Fibroblast of mammary gland (primary cell): ENCODE measurements around the gene SZT2.
A peak's percentile ranks its signal among the peaks of the same experiment; 100 is the strongest.

Experiments
- DNase-seq: peaks from one replicate; pipeline ENCODE4 v3.0.0-alpha.2; 2010; ENCODE audit warnings: low read depth
- H3K4me3 ChIP-seq: 2 replicates; pipeline ENCODE4 v1.5.1; 2011; ENCODE audit warnings: low read depth, mild to moderate bottlenecking, low read length, moderate library complexity; ENCODE audit not compliant: control insufficient read depth
- CTCF ChIP-seq: conservative IDR thresholded peaks from 2 replicates; pipeline ENCODE4 v1.5.1; 2011; ENCODE audit warnings: low read depth, low read length, inconsistent platforms; ENCODE audit not compliant: control insufficient read depth, insufficient read depth

Gene SZT2

DNA sequence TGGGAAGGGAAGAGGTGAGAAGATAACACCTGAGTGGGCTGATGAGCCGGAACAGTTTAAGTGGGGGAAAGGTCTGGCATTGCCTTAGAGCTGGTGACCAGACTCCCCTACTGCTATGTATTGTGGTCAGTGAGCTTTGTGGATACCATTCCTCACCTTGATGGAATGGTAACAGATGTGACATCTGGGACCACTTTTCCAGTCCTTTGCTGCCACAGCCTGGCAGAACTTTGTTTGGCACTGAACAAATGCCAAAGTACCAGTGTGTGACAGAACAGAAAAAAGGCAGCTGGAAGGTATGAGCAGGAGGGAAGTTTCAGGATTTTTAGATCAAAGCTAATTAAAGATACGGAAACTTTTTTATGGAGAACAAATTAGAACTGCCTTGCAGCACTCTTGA, 6.2 kb upstream of the SZT2 start:
- DNase-seq: no peak
- no peak overlapping the region for H3K4me3 ChIP-seq
- TF ChIP-seq CTCF: no peak

- no peak for TF ChIP-seq CTCF
- DNase-seq: no peak
- no peak overlapping the region for H3K4me3 ChIP-seq
Observed at GRCh38 chr1:43386676-43387075, 3.0 kb upstream of the SZT2 start.

GRCh38 chr1:43387976-43388599, 1.6 kb upstream of the SZT2 start:
- TF ChIP-seq CTCF: no peak
- peak; percentile 50 for DNase-seq
- peak overlapping the region; percentile 99 for H3K4me3 ChIP-seq

- TF ChIP-seq CTCF: no peak
- peak overlapping the region; percentile 99 for H3K4me3 ChIP-seq
- no peak for DNase-seq
Observed at GRCh38 chr1:43388613-43389012, 1.1 kb upstream of the SZT2 start.

- H3K4me3 ChIP-seq: no peak overlapping the region
- no peak for DNase-seq
- TF ChIP-seq CTCF: no peak
Observed at GRCh38 chr1:43392702-43393101, 3.0 kb downstream of the SZT2 start.

DNA sequence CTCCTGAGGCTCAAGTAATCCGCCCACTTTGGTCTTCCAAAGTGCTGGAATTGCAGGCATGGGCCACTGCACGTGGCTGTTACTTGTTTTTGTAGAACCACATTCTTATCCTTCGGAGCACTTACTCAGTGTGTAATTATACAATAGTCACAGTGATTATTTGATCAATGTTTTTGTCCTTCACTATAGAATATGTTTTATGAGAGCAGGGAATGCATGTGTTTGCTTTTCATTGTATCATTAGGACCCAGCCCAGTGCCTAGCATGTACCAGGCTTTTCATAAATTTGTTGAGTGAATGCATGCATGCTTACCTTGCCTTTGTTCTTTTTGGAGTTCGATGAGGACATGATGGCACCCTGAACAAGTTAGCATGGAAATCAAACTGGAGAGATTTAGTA, 5.8 kb downstream of the SZT2 start:
- TF ChIP-seq CTCF: no peak
- H3K4me3 ChIP-seq: no peak overlapping the region
- no peak for DNase-seq

DNA sequence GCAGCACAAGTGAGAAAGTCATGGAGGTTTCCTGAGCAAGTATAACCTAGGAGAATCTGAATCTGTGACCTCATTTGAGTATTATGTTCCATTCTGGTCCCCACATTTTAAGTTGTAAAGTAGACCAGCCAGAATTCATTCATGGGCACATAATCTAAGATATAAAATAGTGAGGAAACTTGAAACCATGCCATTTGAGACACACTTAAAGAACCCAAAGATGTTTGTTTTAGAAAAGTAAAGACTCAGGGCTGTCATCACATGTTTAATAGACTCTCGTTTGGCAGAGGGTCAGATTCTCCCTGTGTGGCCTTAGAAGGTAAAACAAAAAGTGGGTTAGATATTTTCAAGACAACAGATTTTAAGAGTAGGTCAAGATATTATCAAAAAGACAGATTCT, 6.4 kb downstream of the SZT2 start:
- TF ChIP-seq CTCF: no peak
- no peak overlapping the region for H3K4me3 ChIP-seq
- no peak for DNase-seq
